Measurements from ENCODE around the gene ENTREP1.

- TF ChIP-seq CTCF (IDR thresholded peaks at IDR 0.05) = no peak
- no peak for TF ChIP-seq POLR2A (IDR thresholded peaks at IDR 0.05)
- TF ChIP-seq EP300 (IDR thresholded peaks at IDR 0.05) = no peak
Observed at GRCh38 chr9:69323861-69324260, 1.2 kb upstream of the ENTREP1 start.
